MM.1S (cell line): Measurements from ENCODE around the gene PRR20G.

Experiments
- EZH2 ChIP-seq: fragments of 300-600 bp; sonication (generic); optimal IDR thresholded peaks from 2 replicates; pipeline ENCODE3; 2017; ENCODE audit warnings: low read depth, mild to moderate bottlenecking, antibody characterized with exemption, low read length, mixed read lengths
- EZH2phosphoT487 ChIP-seq: fragments of 300-600 bp; sonication (generic); IDR thresholded peaks from 2 replicates; pipeline ENCODE4 v1.6.1; 2018; ENCODE audit warnings: antibody characterized with exemption, low read length
- TF ChIP-seq, protein P1 (sequence below): fragments of 300-600 bp; sonication (generic); IDR thresholded peaks from 2 replicates; pipeline ENCODE4 v1.5.1; 2016; ENCODE audit warnings: antibody characterized with exemption, low read length, mixed read lengths

- TF ChIP-seq, protein P1, sequence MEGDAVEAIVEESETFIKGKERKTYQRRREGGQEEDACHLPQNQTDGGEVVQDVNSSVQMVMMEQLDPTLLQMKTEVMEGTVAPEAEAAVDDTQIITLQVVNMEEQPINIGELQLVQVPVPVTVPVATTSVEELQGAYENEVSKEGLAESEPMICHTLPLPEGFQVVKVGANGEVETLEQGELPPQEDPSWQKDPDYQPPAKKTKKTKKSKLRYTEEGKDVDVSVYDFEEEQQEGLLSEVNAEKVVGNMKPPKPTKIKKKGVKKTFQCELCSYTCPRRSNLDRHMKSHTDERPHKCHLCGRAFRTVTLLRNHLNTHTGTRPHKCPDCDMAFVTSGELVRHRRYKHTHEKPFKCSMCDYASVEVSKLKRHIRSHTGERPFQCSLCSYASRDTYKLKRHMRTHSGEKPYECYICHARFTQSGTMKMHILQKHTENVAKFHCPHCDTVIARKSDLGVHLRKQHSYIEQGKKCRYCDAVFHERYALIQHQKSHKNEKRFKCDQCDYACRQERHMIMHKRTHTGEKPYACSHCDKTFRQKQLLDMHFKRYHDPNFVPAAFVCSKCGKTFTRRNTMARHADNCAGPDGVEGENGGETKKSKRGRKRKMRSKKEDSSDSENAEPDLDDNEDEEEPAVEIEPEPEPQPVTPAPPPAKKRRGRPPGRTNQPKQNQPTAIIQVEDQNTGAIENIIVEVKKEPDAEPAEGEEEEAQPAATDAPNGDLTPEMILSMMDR = no peak
- no peak for TF ChIP-seq EZH2phosphoT487
- no peak for TF ChIP-seq EZH2
Observed at GRCh38 chr3:127250032-127250431, 37.8 kb downstream of the PRR20G start.
